HFF-Myc (cell line): ENCODE measurements around the gene EVC2.

Source experiments
- DNase-seq: peaks from one replicate; pipeline ENCODE4 v3.0.0-alpha.2; 2011; ENCODE audit warnings: low read depth; ENCODE audit errors: extremely low read depth
- H3K4me3 ChIP-seq: replicated peaks from 2 replicates; pipeline ENCODE4 v1.5.1; 2011; ENCODE audit warnings: low read depth, mild to moderate bottlenecking, control low read depth, low read length
- TF ChIP-seq, protein P1 (sequence below): IDR thresholded peaks from 2 replicates; pipeline ENCODE4 v1.5.1; 2012; ENCODE audit warnings: mild to moderate bottlenecking, low read depth, low read length, control low read depth; ENCODE audit errors: missing control alignments

Gene EVC2

GRCh38 chr4:5720157-5720850 lies 11.9 kb upstream of the EVC2 start:
- DNase-seq, result no peak
- no peak overlapping the region for H3K4me3 ChIP-seq
- TF ChIP-seq, protein P1, sequence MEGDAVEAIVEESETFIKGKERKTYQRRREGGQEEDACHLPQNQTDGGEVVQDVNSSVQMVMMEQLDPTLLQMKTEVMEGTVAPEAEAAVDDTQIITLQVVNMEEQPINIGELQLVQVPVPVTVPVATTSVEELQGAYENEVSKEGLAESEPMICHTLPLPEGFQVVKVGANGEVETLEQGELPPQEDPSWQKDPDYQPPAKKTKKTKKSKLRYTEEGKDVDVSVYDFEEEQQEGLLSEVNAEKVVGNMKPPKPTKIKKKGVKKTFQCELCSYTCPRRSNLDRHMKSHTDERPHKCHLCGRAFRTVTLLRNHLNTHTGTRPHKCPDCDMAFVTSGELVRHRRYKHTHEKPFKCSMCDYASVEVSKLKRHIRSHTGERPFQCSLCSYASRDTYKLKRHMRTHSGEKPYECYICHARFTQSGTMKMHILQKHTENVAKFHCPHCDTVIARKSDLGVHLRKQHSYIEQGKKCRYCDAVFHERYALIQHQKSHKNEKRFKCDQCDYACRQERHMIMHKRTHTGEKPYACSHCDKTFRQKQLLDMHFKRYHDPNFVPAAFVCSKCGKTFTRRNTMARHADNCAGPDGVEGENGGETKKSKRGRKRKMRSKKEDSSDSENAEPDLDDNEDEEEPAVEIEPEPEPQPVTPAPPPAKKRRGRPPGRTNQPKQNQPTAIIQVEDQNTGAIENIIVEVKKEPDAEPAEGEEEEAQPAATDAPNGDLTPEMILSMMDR, result no peak

DNA sequence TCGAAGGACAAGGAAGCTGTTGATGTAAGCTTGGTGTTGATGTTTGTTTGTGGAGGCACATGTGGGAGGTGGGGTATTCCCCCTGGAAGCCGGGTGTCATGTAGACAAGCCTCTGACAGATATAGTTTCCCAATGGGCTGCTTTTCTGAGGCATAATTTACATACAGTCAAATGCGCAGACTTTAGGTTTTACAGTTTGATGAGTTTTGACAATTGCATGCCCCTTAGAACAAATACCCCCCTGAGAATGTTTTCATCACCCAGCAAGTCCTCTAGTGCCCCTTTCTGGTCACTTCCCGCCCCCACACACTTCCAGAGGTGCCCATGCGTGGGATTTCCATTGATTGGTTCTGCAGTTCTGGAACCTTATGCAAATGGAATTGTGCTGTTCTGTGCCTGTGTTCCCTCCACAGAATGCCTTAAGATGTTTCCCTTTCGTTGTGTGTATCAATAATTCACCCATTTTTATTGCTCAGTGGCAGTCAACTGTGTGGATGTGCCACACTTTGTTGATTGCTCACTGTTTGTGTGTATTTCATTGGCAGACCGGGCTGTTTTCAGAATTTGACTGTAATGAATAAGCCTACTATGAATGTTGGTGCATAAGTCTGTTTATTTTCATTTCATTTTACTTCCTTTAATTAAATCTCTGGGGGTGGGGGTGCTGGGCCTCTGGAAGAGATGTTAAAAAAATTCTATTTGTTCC lies 11.1 kb upstream of the EVC2 start:
- no peak overlapping the region for H3K4me3 ChIP-seq
- no peak for DNase-seq
- TF ChIP-seq, protein P1, result no peak

GRCh38 chr4:5718411-5718810 lies 10.1 kb upstream of the EVC2 start:
- DNase-seq, result no peak
- TF ChIP-seq, protein P1, result no peak
- H3K4me3 ChIP-seq, result no peak overlapping the region

GRCh38 chr4:5717449-5718158 lies 9.2 kb upstream of the EVC2 start:
- no peak overlapping the region for H3K4me3 ChIP-seq
- DNase-seq, result no peak
- TF ChIP-seq, protein P1, result no peak

DNA sequence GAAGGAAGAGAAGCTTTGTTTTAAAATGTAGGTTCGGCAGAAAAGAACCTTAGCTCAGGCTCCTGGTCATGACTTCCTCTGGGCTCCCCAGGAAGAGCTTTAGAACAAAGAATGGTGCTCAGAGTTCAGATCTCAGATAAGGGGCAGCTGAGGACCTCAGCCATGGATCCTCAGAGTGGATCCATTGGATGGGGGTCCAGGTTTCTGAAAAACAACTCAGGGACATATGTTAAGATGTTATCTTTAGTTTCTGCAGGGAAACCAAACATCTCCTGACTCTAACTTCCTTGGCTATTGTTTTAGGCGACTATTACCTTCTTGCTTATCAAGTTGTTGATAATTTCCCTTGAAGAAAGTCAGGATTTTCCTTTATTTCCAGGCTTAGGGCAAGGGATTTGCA lies 8.0 kb upstream of the EVC2 start:
- TF ChIP-seq, protein P1, result no peak
- H3K4me3 ChIP-seq, result no peak overlapping the region
- DNase-seq, result no peak

DNA sequence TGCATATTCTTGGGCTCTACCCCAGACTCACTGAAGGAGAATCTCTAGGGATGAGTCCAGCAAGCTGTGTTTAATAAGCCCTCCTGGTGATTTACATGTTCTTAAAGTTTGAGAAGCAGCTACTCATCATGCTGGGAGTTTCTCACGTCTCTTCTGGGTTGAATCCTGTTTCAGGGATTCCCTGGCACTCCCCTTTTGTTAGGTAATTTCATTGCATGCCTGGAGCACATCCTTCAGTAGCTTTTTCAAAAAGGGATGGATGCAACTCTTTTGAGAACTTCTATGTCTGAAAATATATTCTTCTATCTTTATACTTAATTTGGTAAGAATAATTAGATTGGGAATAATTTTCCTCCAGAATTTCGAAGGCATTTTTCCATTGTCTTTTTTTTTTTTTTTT lies 7.0 kb upstream of the EVC2 start:
- DNase-seq, result no peak
- TF ChIP-seq, protein P1, result no peak
- H3K4me3 ChIP-seq, result no peak overlapping the region
